GM19438 (cell line): Measurements from ENCODE around the gene NELL2.

Experiments
- ATAC-seq: cut with Tn5 transposase; IDR thresholded peaks from one replicate; pipeline ENCODE4 v1.9.1; 2021; ENCODE audit warnings: low read depth; ENCODE audit not compliant: unreplicated experiment

The NELL2 gene

GRCh38 chr12:44555454-44555853 is 320.7 kb downstream of the NELL2 start:
- no peak for ATAC-seq

- no peak for ATAC-seq
These were observed 324.5 kb downstream of the NELL2 start for GRCh38 chr12:44551631-44552030.

GRCh38 chr12:44550377-44550776 is 325.7 kb downstream of the NELL2 start:
- no peak for ATAC-seq

GRCh38 chr12:44546060-44546459 is 330.1 kb downstream of the NELL2 start:
- no peak for ATAC-seq

- no peak for ATAC-seq
These were observed 332.1 kb downstream of the NELL2 start for GRCh38 chr12:44544018-44544417.

GRCh38 chr12:44542716-44543115 is 333.4 kb downstream of the NELL2 start:
- ATAC-seq = no peak

GRCh38 chr12:44537354-44537753 is 338.8 kb downstream of the NELL2 start:
- no peak for ATAC-seq

GRCh38 chr12:44532940-44533339 is 343.2 kb downstream of the NELL2 start:
- no peak for ATAC-seq

- ATAC-seq = no peak
These were observed 344.7 kb downstream of the NELL2 start for GRCh38 chr12:44531320-44531971.

GRCh38 chr12:44526655-44527182 is 349.4 kb downstream of the NELL2 start:
- ATAC-seq = no peak

- ATAC-seq = no peak
These were observed 350.1 kb downstream of the NELL2 start for GRCh38 chr12:44525806-44526654.

- ATAC-seq = no peak
These were observed 352.3 kb downstream of the NELL2 start for GRCh38 chr12:44523828-44524227.

- no peak for ATAC-seq
These were observed 354.4 kb downstream of the NELL2 start for GRCh38 chr12:44521702-44522101.

- no peak for ATAC-seq
These were observed 356.2 kb downstream of the NELL2 start for GRCh38 chr12:44519931-44520330.

- ATAC-seq = no peak
These were observed 364.8 kb downstream of the NELL2 start for GRCh38 chr12:44511289-44511688.

- no peak for ATAC-seq
These were observed 365.6 kb downstream of the NELL2 start for GRCh38 chr12:44510510-44510909.

GRCh38 chr12:44510076-44510475 is 366.0 kb downstream of the NELL2 start:
- ATAC-seq = no peak

- ATAC-seq = no peak
These were observed 366.6 kb downstream of the NELL2 start for GRCh38 chr12:44509471-44509870.

GRCh38 chr12:44507461-44507860 is 368.7 kb downstream of the NELL2 start:
- ATAC-seq = no peak

GRCh38 chr12:44504799-44505198 is 371.3 kb downstream of the NELL2 start:
- no peak for ATAC-seq

- no peak for ATAC-seq
These were observed 372.8 kb downstream of the NELL2 start for GRCh38 chr12:44503329-44503728.

- no peak for ATAC-seq
These were observed 373.4 kb downstream of the NELL2 start for GRCh38 chr12:44502681-44503080.
